HG03097 (cell line): ENCODE results near the gene LGALS3BP.

Experiments
- ATAC-seq: cut with Tn5 transposase; IDR thresholded peaks from one replicate; pipeline ENCODE4 v1.9.1; 2021; ENCODE audit not compliant: unreplicated experiment, low FRiP score

LGALS3BP gene

DNA sequence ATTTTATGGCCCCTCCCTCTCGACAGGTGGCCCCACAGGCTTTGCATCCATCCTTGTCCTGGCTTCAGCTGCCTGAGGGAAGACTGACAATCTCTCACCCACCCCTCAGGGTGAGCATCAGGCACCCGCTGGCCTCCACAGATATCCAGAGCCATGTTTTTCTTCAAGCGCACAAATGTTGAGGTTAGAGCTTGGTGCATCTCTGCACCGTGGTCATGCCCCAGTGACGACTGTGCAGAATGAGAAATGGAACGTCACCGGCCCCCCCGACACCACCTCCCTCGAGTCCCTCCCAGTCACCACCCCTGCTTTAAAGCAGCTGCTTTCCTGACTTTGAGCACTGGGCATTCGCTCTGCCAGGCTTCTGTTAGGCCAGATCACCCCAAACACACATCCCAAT, 34.8 kb downstream of the LGALS3BP start:
- ATAC-seq, result no peak

DNA sequence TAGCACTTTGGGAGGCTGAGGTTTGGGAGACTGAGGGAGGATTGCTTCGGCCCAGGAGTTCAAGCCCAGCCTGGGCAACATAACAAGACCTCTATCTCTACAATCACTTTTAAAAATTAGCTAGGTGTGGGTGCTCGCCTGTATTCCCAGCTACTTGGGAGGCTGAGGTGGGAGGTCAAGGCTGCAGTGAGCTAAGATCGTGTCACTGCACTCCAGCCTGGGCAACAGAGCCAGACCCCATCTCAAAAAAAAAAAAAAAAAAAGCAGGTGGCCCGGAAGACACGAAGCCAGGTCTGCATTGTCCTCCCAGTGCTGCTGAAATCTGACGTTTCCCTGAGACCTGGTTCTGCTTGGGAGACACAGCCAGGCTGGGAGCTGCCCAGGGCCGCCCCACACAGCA, 35.7 kb downstream of the LGALS3BP start:
- no peak for ATAC-seq

DNA sequence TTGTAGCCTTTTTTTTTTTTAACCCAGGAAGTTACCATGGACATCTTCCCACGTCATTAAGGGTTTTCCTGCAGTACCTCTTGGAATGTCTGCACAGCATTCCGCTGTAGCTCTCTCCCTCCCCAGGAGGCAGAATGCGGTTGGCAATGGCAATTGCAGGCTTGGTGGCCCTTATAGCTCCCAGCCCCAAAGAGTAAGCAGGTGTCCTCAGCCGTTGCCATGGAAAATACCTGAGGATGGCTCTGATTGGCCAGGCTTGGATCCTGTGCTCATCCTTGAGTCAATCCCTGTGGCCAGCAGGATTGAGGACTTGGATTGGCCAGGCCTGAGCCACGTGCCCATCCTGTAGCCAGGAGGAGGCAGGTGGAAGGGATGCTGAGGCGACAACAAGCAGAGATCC, 39.0 kb downstream of the LGALS3BP start:
- ATAC-seq, result no peak

DNA sequence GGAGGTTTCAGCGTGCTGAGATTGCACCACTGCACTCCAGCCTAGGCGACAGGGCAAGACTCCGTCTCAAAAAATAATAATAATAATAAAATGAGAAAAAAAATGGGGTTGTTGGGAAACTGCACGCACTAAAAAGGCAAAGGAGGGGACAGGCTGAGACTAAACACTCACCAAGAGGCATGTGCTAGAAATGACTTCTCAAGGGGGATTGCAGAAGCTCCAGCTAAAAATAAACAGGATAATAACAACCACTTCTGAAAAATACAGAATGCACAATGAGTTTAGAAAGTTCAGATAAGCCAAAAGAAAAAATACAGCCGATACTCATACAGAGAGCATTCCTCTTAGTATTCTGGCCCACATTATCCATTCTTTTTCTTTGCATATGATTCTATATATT, 39.5 kb downstream of the LGALS3BP start:
- no peak for ATAC-seq

DNA sequence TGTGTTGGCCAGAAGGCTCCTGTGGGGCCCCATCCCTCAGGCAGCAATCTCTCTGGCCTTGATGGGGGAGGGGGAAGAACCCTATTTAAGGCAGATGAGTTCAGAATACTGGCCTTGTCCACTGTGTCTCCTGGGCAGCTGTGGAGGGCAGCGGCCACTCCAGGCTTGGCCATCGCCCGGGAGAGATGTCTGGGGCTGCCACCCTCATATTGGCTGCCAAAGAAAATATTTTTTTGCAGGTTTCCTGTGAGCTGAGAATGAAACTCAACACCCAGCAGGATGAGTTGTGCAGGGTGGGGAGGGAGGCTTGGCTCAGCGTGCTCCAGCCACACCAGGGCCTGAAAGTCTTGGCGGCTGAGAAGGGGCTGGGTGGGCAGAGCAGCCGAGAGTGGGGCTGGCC, 40.1 kb downstream of the LGALS3BP start:
- ATAC-seq, result no peak

DNA sequence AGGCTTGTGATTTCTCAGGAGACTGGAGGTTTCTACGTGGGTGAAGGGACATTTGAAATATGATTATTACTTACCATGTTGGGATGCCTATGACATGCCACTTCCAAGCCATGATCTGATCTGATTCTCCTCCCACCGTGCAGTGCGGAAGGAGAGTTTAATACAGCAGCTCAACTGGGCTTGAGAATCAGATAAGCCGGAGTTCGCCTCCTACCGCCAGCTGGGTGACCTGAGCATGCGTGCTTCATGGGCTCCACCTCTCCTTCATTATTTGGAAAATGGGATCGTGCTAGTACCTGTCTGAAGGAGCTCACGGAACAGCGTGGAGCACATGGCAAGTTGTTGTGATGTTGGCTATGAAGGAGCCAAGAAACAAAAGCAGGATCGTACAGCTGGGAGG, 42.2 kb downstream of the LGALS3BP start:
- ATAC-seq, result no peak

DNA sequence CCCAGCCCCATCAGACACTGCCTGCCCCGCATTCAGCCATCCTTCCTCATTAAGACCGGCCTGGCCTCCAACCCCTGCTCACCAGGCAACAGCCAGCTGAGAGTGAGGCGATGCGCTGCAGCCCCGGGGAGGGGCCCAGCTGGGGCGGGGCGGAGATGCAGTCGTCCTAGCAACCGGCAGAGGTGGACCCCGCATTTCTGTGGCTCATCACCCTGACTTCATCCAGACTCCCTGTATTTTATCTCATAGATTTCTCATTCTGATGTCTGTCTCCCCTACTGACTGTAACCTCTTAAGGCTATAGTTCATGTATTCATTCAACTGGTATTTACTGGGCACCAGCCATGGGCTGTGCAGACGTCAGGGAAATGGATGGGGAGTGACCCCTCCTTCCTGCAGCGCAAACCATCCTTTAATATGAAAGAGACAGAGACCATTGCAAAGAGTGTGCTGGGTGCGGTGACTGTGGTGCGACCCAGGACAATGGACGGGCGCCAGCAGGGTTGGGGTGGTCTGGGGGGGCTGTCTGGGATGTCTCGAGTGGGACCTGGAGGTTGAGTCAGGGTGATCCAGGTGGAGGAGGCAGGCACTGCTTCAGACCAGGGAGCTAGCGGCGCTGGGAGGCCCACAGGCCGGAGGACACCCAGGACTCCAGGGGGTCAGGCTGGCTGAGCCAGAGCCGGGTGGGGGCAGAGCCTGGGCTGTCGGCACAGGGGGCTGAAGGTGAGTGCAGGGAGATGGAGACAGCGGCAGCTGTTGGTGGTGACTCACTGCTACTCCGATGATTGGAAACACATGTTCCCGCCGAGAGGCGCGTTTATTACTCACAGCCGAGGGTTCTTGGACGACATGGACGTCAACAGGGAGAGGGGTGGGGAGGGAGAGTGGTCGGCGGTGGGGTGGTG, 44.1 kb downstream of the LGALS3BP start:
- ATAC-seq, result no peak

DNA sequence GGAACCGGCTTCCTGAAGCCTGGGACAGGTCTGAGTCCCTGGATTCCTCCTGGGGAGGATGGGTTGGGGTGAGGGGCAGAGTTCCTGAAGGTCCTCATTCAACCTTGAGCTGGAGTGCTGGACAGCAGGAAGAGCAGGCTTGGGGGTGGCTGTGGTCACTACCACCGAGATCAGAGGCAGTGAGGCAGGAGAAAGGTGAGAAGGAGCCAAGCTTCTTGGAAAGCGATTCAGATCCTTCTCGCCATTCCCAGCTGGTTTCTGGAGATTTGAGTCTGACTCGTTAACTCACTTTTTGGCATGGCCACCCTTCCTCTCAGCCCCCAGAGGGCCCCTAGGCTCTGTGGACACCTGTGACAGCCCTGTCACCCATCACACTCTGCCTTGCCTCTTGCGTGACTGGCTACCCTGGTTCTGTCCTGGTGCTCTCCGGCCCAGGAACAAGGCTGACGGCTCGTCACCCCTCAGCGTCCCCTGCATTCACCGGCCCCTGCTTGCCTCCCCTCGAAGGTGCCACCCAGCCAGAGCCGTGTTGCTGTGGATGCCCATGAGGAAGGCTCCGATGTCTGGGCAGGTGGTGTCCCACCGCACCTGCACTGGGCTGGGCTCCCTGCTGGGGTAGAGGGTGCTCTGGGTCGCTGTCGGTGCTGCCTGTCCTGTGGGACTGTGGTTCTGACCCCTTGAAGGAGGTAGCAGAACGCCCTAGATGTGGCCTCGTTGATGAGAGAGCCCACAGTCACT, 44.9 kb downstream of the LGALS3BP start:
- no peak for ATAC-seq

DNA sequence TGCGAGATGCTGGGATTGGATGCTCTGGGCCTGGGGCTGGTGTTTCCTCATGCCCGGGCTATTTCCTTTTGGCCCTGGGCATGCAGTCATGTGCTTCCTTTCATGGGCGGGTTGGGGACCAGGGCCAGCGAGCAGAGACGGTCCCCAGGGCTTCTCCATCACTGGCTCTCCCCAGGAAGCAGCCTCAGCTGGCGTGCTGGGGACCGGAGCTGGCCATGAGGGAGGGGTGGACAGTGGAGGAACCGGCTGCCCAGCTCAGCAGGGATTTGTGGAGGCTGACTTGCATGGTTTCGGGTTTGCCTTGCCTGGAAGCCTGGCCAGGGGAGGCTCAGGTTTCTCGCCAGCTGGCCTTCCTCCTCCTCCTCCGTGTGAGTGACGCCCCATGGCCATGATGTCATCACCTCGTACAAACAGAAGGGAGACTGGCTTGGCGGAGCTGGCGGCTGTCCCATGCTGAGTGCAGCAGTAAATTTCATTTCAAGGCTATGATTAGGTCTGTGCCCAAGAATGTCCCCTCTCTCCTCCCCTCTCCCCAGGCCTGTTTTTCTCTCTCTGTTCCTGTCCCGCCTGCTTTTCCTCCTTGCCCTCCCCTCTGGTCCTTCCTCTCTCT, 45.7 kb downstream of the LGALS3BP start:
- ATAC-seq, result no peak

DNA sequence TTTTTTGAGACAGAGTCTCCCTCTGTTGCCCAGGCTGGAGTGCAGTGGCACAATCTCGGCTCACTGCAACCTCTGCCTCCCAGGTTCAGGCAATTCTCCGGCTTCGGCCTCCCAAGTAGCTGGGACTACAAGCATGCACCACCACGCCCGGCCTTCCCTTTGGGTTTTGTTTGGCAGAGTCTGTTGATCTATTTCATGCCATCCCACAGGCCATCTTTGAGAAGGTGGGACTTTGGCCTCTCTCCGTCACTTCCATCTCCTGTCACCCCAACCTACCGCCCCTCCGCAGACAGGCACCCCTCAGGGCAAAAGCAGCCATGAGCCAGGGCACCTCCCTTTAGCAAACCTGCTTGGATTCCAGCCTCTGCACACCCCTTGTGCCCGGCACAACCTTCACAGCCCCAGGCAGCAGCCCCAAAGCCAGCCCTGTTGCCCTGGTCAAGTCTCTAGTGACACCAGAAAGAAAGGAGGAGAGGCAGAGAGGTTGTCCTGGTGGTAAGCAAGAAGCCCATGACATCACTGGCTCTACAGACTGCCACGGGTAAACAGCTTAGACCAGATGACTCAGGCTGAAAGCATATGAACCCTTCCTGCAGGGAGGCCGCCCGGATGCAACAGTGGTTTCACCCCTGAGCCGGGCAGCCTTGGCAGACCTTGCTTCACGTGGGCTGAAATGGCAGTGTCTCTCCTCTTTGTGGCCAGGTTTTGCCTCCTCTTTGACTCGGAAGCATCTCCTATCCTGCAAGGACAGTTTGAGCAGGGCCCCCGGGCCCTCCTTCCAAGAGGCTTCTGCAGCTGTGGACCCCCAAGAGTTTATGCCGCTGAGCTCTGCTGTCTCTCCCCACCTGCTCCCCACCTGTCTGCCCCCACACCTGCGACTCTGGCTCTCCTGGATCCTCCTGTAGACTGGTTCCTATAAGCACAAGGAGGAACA, 46.4 kb downstream of the LGALS3BP start:
- ATAC-seq, result no peak

DNA sequence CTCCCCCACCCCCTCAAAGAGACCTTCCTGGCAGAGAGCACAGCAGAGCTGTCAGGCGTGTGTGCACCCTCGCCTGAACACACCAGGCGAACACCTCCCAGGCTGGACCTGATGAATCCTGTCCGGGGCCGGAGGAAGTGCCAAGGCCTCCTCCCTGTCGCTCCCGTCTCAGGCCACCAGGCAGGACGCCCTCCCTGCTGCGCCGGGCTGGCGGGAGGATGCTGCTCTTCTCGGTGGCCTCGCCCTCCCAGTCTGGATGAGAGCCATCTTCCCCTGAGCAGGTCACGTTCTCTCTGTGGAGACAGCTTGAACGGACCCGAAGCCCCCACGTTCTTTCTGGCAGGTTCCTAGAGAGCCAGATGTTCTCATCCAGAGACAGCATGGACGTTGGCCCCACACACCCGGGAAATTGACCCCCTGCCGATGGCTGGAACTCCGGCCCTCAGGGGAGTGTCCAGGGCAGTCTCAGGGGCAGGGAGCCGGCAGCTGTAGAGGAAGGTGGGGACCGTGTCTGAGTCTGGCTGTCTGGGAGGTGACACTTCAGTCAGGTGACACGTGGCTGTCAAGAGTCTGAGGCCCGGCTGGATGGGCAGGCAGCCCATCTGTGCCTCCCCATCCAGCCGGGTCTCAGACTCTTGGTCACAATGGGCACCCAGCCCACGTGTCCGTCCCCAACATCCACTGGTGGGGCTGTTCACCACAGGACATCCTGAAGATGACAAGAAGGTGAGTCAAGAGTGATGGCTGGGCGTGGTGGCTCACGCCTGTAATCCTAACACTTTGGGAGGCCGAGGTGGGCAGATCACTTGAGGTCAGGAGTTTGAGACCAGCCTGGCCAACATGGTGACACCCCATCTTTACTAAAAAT, 49.6 kb downstream of the LGALS3BP start:
- ATAC-seq, result no peak

DNA sequence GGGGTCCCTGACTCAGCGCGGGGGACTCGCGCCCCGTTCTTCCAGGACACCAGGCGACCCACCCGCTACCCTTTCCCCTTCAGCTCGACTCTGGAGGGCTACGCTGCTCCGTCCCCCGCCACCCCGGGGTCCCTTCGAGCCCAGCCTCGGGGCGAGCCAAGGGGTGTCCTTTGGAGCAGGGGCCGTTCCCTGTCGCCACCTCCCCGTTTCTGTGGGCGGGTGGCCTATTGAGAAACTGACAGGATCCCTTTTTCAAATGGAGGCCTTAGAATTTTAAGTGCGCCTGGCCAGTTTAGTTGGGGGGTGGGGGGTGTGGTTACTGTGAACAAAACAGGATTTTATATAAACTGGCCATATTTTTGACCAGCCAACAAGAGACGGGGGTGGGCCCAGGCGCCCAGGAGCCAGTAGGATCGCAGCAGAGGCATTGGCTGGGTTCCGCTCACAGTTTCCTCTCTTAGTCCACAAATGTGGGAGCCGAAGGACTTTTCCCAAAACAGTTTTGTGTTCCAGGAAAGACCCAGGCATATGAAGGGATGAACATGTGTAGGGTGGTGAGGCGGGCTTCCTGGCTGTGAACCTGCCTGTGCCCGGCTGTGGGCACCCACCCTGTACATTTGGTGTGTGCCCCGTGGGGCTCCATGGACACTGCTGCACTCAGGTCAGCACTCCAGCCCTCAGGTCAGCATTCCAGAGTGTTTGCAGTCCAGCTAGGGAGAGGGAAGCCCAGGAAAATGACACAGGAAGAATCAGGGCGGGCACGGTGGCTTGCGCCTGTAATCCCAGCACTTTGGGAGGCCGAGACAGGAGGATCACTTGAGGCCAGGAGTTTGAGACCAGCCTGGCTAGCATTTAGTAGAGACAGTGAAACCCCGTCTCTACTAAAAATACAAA, 53.8 kb downstream of the LGALS3BP start:
- ATAC-seq, result no peak

DNA sequence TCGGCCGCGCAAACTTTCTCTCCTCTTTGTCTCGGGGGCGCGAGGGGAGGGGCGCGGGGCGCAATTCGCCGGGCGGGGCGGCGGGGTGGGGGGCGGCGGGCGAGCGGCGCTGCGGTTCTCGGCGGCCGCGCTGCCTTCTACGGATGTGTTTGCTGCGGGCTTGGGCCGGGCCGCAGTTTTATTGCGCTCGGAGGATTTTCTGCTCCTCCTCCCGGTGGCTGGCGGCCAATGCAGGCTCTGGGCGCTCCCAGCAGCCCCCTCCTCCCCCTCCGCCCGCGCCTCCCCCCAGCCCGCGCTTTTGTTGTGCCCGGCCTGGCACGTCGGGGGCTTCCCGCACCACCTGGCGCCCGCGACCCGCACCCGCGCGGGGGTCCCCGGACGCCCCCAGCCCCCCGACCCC, 54.5 kb downstream of the LGALS3BP start, which contains the start of gene TIMP2:
Gene TIMP2 (minus strand): TSS at position 154 of the 400 bp plus-strand sequence. CDS start 299 bp downstream, outside the sequence.
- ATAC-seq, result no peak

DNA sequence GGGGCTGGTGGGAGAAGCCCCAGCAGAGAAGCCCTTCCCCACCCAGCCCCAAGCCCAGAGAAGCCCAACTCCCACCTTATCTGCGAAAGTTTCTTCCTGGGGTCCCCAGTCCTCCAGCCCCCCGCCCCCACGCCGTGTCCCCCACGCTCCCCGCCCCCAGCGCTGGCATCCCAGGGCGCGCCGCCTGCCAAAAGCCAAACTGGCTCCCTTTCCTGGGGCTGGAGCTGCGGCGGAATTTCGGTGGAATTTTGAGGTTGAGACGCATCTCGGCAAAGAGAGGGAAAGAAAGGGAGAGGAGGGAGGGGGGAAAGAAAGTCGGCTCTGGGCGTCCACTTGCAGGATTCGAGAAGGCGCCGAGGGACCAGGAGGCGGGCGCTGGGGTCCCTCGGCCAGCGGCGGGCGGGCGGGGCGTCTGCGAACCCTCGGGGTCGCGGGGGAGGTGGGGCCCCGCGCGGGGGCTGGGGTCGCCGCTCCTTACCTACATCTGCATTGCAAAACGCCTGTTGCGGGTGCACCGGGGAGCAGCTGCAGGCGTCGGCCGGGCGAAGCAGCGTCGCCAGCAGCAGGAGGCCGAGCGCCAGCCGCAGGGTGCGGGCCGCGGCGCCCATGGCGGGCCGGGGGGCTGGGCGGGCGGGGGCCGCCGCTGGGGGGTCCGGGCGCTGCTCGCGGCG, 55.1 kb downstream of the LGALS3BP start:
- no peak for ATAC-seq

DNA sequence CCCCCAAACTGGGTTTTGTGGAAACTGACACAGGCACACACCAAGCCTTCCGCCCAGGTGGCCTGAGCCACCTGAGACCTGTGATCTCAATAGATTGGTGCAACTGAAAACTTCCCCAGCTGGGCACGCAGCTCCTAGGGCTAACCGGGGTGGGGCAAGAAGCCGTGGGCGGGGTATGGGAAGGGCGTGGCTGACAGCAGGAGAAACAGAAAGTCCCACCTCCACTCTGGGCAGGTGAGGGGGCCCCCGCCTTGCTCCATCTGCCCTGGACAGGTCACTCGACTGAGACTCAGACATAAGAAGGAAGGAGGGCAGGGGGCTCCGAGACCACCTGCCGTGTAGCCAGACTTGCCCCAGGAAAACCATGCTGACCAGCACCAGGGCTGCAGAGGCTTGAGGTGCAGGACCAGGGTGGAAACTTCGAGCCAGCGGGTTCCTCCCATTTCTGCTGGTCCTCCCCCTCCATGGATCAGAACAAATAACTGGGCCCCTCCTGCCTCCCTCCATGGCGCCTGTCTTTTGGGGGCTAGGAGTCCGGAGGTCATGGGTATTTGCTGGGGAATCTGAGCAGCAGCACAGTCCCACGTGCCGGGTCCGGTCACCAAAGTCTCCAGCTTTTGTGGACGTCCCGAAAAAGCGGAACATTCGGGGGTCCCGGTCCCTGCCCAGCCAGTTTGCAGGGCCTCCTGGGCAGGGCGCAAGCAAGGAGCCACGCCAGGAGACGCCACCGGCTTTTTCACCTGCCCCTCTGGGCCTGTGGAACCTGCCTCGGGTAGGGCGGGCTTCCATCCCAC, 55.9 kb downstream of the LGALS3BP start:
- ATAC-seq, result no peak

DNA sequence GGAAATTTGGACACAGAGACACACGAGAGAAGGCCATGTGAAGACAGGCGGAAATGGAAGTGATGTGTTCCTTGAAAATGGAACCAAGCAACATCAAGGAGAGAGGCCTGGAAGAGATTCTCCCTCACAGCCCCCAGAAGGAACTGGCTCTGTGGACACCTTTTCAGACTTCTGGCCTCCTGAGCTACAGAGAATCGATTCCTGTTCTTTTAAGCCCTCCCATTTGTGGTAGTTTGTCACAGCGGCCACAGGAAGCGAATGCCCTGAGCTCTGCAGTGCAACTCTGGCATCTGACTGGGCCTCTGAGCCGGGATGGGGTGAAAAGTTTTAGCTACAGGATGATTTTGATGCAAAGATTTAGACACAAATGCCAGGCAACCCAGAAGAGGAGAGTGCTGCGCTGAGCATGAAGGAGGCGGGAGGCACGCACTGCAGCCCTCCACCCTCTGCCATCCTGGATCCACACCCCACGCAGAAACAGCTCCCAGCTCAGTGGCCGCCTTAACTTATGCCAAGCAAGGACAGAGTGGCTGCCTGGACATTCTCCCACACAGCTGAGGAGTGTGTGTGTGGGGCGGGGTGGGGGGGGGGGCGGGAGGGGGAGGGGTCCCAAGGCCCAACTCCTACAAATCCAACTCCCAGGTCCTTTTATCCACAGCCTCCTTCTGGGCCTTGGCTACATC, 56.8 kb downstream of the LGALS3BP start:
- no peak for ATAC-seq
